K562 (cell line): ENCODE results near the gene KCNAB2. TPM values are rescaled to one million over a fixed set of nuclear protein-coding genes. Genes with fewer than 3 reads are reported as not detected.

Source experiments
- ATAC-seq: fragments of 200-7000 bp; cut with Tn5 transposase; 3 replicates; pipeline ENCODE4 v1.9.1; 2020; ENCODE audit warnings: moderate library complexity
- BruUV-seq: library from RNA; stranded (reverse); fragments of 400-500 nt; replicated peaks from 2 replicates; lab custom pipeline; 2021; lab: Mats Ljungman, UMichigan
- CTCF ChIA-PET: fragments of 300-600 bp; formaldehyde crosslinking; extraction: SDS; loops from one replicate; lab custom pipeline; 2021; ENCODE audit warnings: low intra/inter-chr PET ratio; lab: Yijun Ruan, JAX
- POLR2A ChIA-PET: fragments of 300-600, 350-650 bp; sonication (Branson Sonifier 250); formaldehyde crosslinking; extraction: SDS; loops from one replicate; lab custom pipeline; 2021; ENCODE audit warnings: antibody characterized with exemption, inconsistent platforms; lab: Yijun Ruan, JAX
- DNase-seq, 4 experiments: peaks; one replicate each; pipeline versions ENCODE4 v3.0.0 to v3.0.0-alpha.2; 2011 to 2018; ENCODE audit warnings: low spot score in 3 of 4, mixed read lengths in 3 of 4; ENCODE audit errors: extremely low read depth in 1 of 4
- FAIRE-seq: peaks from 2 replicates; lab custom pipeline; 2011; peaks lifted over from hg19 to GRCh38; lab: Jason Lieb, UNC
- H2AFZ ChIP-seq: 2 replicates; pipeline ENCODE4 v1.6.0; 2011; ENCODE audit warnings: low read depth, low read length, control low read depth, inconsistent platforms
- H3K27ac ChIP-seq: fragments of 200-600 bp; 3 replicates; pipeline ENCODE4 v1.8.0; 2011; ENCODE audit warnings: low read depth, mild to moderate bottlenecking, control low read depth, inconsistent platforms, low read length, moderate library complexity, mixed read lengths; ENCODE audit errors: extremely low read depth
- H3K27me3 ChIP-seq, 2 experiments: fragments of 300-600 bp in 1 of 2; 2 replicates in 1 of 2; 3 replicates in 1 of 2; pipeline versions ENCODE4 v1.6.0 to v1.8.0; 2011; ENCODE audit warnings: inconsistent platforms in 2 of 2, low read length in 2 of 2, mild to moderate bottlenecking in 1 of 2, mixed read lengths in 1 of 2, moderate library complexity in 1 of 2; ENCODE audit not compliant: control insufficient read depth in 2 of 2, insufficient read depth in 2 of 2
- H3K36me3 ChIP-seq: fragments of 300-600 bp; 3 replicates; pipeline ENCODE4 v1.8.0; 2011; ENCODE audit warnings: mild to moderate bottlenecking, low read length, inconsistent platforms; ENCODE audit not compliant: control insufficient read depth, insufficient read depth
- H3K4me1 ChIP-seq, 2 experiments: fragments of 200-600 bp in 1 of 2; replicated peaks in 1 of 2; 2 replicates in 1 of 2; 3 replicates in 1 of 2; pipeline versions ENCODE4 v1.5.1 to v1.8.0; 2011; ENCODE audit warnings: inconsistent platforms in 2 of 2, low read length in 2 of 2, mild to moderate bottlenecking in 1 of 2, mixed read lengths in 1 of 2, moderate library complexity in 1 of 2; ENCODE audit not compliant: control insufficient read depth in 2 of 2, insufficient read depth in 2 of 2
- H3K4me2 ChIP-seq: 2 replicates; pipeline ENCODE4 v1.6.1; 2011; ENCODE audit warnings: low read length, control low read depth, inconsistent platforms, mixed read lengths; ENCODE audit not compliant: insufficient read depth
- H3K4me3 ChIP-seq: fragments of 200-600 bp; sonication (generic), shearing (Covaris generic); 2 replicates; pipeline ENCODE4 v1.5.1; 2016; ENCODE audit warnings: control low read depth, inconsistent platforms
- H3K79me2 ChIP-seq: fragments of 200-600 bp; 3 replicates; pipeline ENCODE4 v1.8.0; 2011; ENCODE audit warnings: low read length, inconsistent platforms; ENCODE audit not compliant: control insufficient read depth, insufficient read depth
- H3K9ac ChIP-seq, 2 experiments: 2 replicates each; pipeline versions ENCODE4 v1.6.0 to v1.6.1; 2011; ENCODE audit warnings: low read depth in 2 of 2, low read length in 2 of 2, control low read depth in 1 of 2, inconsistent platforms in 1 of 2, mild to moderate bottlenecking in 1 of 2, mixed read lengths in 1 of 2; ENCODE audit not compliant: insufficient read depth in 1 of 2
- H3K9me1 ChIP-seq: one replicate; pipeline ENCODE4 v1.6.0; 2011; ENCODE audit warnings: inconsistent platforms, mild to moderate bottlenecking, low read length, moderate library complexity; ENCODE audit not compliant: control insufficient read depth, insufficient read depth
- H3K9me3 ChIP-seq: replicated peaks from 2 replicates; pipeline ENCODE4 v1.5.1; 2011; ENCODE audit warnings: low read depth, low read length, inconsistent platforms; ENCODE audit not compliant: control insufficient read depth, insufficient read depth
- H4K20me1 ChIP-seq: replicated peaks from 2 replicates; pipeline ENCODE4 v1.6.1; 2011; ENCODE audit warnings: low read length, inconsistent platforms, mixed read lengths; ENCODE audit not compliant: control insufficient read depth, insufficient read depth
- ARID1B ChIP-seq: fragments of 450-650 bp; IDR thresholded peaks from 2 replicates; pipeline ENCODE4 v1.6.1; 2016; ENCODE audit warnings: antibody characterized with exemption, mild to moderate bottlenecking, inconsistent platforms
- ARNT ChIP-seq, 2 experiments: fragments of 450-650 bp; IDR thresholded peaks; 2 replicates each; pipeline ENCODE4 v1.6.1; 2016; ENCODE audit warnings: mild to moderate bottlenecking in 1 of 2
- CREM ChIP-seq: IDR thresholded peaks from 2 replicates; pipeline ENCODE4 v1.6.1; 2014; ENCODE audit warnings: antibody characterized with exemption, low read depth
- EWSR1 ChIP-seq: fragments of 450-650 bp; IDR thresholded peaks from 2 replicates; pipeline ENCODE4 v1.6.1; 2018; ENCODE audit warnings: borderline replicate concordance, mild to moderate bottlenecking, low read depth, moderate library complexity; ENCODE audit not compliant: partially characterized antibody
- FOXA1 ChIP-seq: fragments of 450-650 bp; IDR thresholded peaks from 2 replicates; pipeline ENCODE4 v1.6.1; 2016; ENCODE audit warnings: mild to moderate bottlenecking, borderline replicate concordance
- JUND ChIP-seq, 2 experiments: IDR thresholded peaks; 2 replicates in 1 of 2; 3 replicates in 1 of 2; pipeline ENCODE4 v1.6.1; 2011; ENCODE audit warnings: borderline replicate concordance in 2 of 2, low read depth in 2 of 2, low read length in 2 of 2, improper control_type of control experiment in 1 of 2, missing biosample characterization in 1 of 2, missing genetic modification characterization in 1 of 2, missing genetic modification reagents in 1 of 2
- MAFF ChIP-seq: IDR thresholded peaks from 2 replicates; pipeline ENCODE4 v1.6.1; 2012; ENCODE audit warnings: low read length, improper control_type of control experiment
- NFIX ChIP-seq: fragments of 250-450 bp; sonication (Bioruptor Pico); IDR thresholded peaks from 2 replicates; pipeline ENCODE4 v1.4.0; 2020; ENCODE audit warnings: low read depth, mild to moderate bottlenecking, moderate library complexity
- RFX7 ChIP-seq: fragments of 250-450 bp; sonication (Bioruptor Pico); IDR thresholded peaks from 2 replicates; pipeline ENCODE4 v1.5.1; 2021; ENCODE audit warnings: mild to moderate bottlenecking
- SMAD4 ChIP-seq: fragments of 250-450 bp; sonication (Bioruptor Pico); conservative IDR thresholded peaks from 2 replicates; pipeline ENCODE4 v1.8.0; 2021; ENCODE audit warnings: inconsistent platforms, mild to moderate bottlenecking, moderate library complexity
- TCF3 ChIP-seq: sonication (generic); formaldehyde crosslinking; IDR thresholded peaks from 2 replicates; pipeline ENCODE4 v1.4.0; 2020; ENCODE audit warnings: mild to moderate bottlenecking, missing genetic modification reagents
- TOE1 ChIP-seq, 2 experiments: fragments of 450-650 bp in 1 of 2; sonication (generic) in 1 of 2; formaldehyde crosslinking in 1 of 2; IDR thresholded peaks; 2 replicates each; pipeline versions ENCODE4 v1.7.1 to v1.8.0; 2016 to 2022; ENCODE audit warnings: borderline replicate concordance in 2 of 2, mild to moderate bottlenecking in 2 of 2, antibody characterized with exemption in 1 of 2, inconsistent platforms in 1 of 2, low read depth in 1 of 2, missing genetic modification reagents in 1 of 2, moderate library complexity in 1 of 2
- ZEB2 ChIP-seq: fragments of 450-650 bp; IDR thresholded peaks from 2 replicates; pipeline ENCODE4 v1.6.1; 2016
- ZFPM2 ChIP-seq: fragments of 250-450 bp; sonication (Bioruptor Pico); IDR thresholded peaks from 2 replicates; pipeline ENCODE4 v1.5.1; 2022; ENCODE audit warnings: mild to moderate bottlenecking
- ZNF165 ChIP-seq: fragments of 250-450 bp; sonication (Bioruptor Pico); IDR thresholded peaks from 2 replicates; pipeline ENCODE4 v1.4.0; 2020; ENCODE audit warnings: borderline replicate concordance
- ZNF511 ChIP-seq: sonication (generic); formaldehyde crosslinking; IDR thresholded peaks from 2 replicates; pipeline ENCODE4 v1.8.0; 2022; ENCODE audit warnings: mild to moderate bottlenecking, missing genetic modification reagents
- WGBS: fragments of 100-300 bp; shearing (Covaris generic); methylation state at CpG from one replicate; pipeline ENCODE4 v1.1.6; 2016; ENCODE audit warnings: low coverage, mixed read lengths; ENCODE audit not compliant: insufficient coverage; ENCODE audit errors: missing lambda C conversion rate; 5-methylcytosine and 5-hydroxymethylcytosine counted together
- in situ Hi-C: fragments of 300-500 bp; cut with MboI; formaldehyde crosslinking; loops from 4 replicates; pipeline ENCODE4 v1.15.0; 2018; ENCODE audit warnings: inconsistent platforms, mixed read lengths
- intact Hi-C: fragments of 100-400 bp; cut with micrococcal nuclease; formaldehyde crosslinking; loops from 2 replicates; pipeline ENCODE4 v1.14.2; 2022
- polyA plus RNA-seq, 8 experiments: library from polyadenylated mRNA; depleted of rRNA in 4 of 8; stranded (reverse) in 5 of 8; unstranded in 3 of 8; fragments of >200 nt; fragmentation: Nextera tagmentation in 2 of 8; fragmentation: Illumina TruSeq in 1 of 8; extraction: Ambion mirVana in 2 of 8; extraction: Trizol in 1 of 8; gene quantifications; 2 replicates each; pipeline versions ENCODE4 v1.2.1 to v1.2.3, GENCODE V29; 2011 to 2014; ENCODE audit warnings: inconsistent platforms in 1 of 8, missing spikeins in 1 of 8
- total RNA-seq, 7 experiments: library from RNA; depleted of rRNA in 6 of 7; stranded (reverse); fragments of >200 nt in 6 of 7; fragmentation: Illumina TruSeq in 2 of 7; extraction: Trizol in 2 of 7; gene quantifications; 2 replicates each; pipeline versions ENCODE4 v1.2.1 to v1.2.3, GENCODE V29; 2011 to 2021; ENCODE audit warnings: low replicate concordance in 1 of 7
- TF ChIP-seq, protein P1 (sequence below): fragments of 450-650 bp; formaldehyde crosslinking; conservative IDR thresholded peaks from 2 replicates; pipeline ENCODE4 v1.4.0; 2022; ENCODE audit warnings: mild to moderate bottlenecking, missing genetic modification characterization

The KCNAB2 gene
- total and polyA plus RNA-seq, 9 of the 15 experiments (the other 6 are each of a cell fraction or from before 2014, with no cell fraction given): 1.8 to 15.8 (median 7.1) TPM

DNA sequence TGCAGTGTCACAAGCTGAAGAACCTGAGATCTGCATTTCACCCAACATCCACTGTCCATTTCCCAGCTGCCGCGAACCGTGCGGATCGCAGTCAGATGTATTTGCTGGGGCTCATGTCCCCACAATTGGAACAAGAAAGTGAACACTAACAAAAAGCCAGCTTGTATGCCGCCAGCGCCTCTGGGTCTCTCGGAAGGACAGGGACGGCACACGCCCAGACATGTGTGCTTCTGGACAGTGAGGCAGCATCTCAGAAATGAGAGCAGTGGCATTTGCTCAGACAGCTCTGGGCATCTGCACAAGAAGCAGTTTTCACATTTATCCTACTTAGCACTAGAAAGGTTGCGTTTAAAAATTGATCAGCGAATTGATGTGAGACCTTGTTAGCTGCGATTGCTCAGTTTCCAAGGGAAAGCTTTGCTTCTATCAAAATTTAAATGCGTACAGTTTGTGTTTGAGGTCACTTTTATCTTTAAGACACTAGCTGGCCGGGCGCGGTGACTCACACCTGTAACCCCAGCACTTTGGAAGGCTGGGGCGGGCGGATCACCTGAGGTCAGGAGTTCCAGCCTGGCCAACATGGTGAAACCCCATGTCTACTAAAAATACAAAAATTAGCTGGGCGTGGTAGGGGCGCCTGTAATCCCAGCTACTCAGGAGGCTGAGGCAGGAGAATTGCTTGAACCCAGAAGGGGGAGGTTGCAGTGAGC lies 28.7 kb downstream of the KCNAB2 start (continued):
- peak; percentile 16; the same call in 1 of the 2 replicates for TF ChIP-seq TCF3 (CRISPR knock-in tag)
- peak; percentile 58 for TF ChIP-seq ARID1B
- no peak for TF ChIP-seq TOE1 (IDR thresholded peaks at IDR 0.05; ENCODE audit: borderline replicate concordance)
- TF ChIP-seq TOE1 (CRISPR knock-in tag; IDR thresholded peaks at IDR 0.05; ENCODE audit: borderline replicate concordance, low read depth): no peak
- no peak for TF ChIP-seq ARNT (IDR thresholded peaks at IDR 0.05)
- no peak for TF ChIP-seq RFX7 (CRISPR knock-in tag)
- no peak for TF ChIP-seq EWSR1
- peak; percentile 52; the same call in 1 of the 2 replicates for TF ChIP-seq JUND (IDR thresholded peaks at IDR 0.05; ENCODE audit: borderline replicate concordance, low read depth, low read length)
- TF ChIP-seq JUND (tag; IDR thresholded peaks at IDR 0.05; ENCODE audit: borderline replicate concordance, low read depth, low read length): peak; percentile 31; the same call in 1 of the 3 replicates
- peak; percentile 68 for TF ChIP-seq ZEB2
- TF ChIP-seq NFIX (CRISPR knock-in tag): no peak
- no peak for TF ChIP-seq SMAD4

- Histone ChIP-seq H3K4me1 (peaks cover 2 to 33% of the 10 kb centered on the region in 2 experiments; a peak in 4 of 5 replicates), H3K4me3 (no peak overlapping the region), H3K9me1 (peaks cover 2% of the 10 kb centered on the region), H3K27ac (no peak overlapping the region), H3K9ac (no peak overlapping the region), H3K79me2 (no peaks in the 10 kb centered on the region), H3K9me3 (no peaks in the 10 kb centered on the region), H2AFZ (no peak overlapping the region), H3K4me2 (no peak overlapping the region), H3K27me3 (peaks cover 41 to 65% of the 10 kb centered on the region in 2 experiments), H3K36me3 (no peaks in the 10 kb centered on the region), H4K20me1 (peaks cover 23% of the 10 kb centered on the region)
- DNase-seq (peak; percentile 48 to 55 (median 52)), ATAC-seq (peak; percentile 74), FAIRE-seq (peak; percentile 84)
- 44% methylated on average over 3 of the region's 3 CpGs for WGBS
- ChIA-PET POLR2A (interaction anchor here (1.1 to 1.7 kb wide), 4 partner anchors 9 to 169 kb away, joined by 3 to 6 read pairs (median 4); no protein-coding TSS in a partner anchor), CTCF (no interaction called here)
- no TSS peak for BruUV-seq
- in situ Hi-C loops: no loop called here
- intact Hi-C loops: no loop called here
- peak; percentile 19; the same call in 1 of the 2 replicates for TF ChIP-seq CREM
- no peak for TF ChIP-seq ZFPM2
- no peak for TF ChIP-seq ZNF165 (CRISPR knock-in tag)
- no peak for TF ChIP-seq ZNF511
- TF ChIP-seq FOXA1: no peak
- TF ChIP-seq, protein P1, sequence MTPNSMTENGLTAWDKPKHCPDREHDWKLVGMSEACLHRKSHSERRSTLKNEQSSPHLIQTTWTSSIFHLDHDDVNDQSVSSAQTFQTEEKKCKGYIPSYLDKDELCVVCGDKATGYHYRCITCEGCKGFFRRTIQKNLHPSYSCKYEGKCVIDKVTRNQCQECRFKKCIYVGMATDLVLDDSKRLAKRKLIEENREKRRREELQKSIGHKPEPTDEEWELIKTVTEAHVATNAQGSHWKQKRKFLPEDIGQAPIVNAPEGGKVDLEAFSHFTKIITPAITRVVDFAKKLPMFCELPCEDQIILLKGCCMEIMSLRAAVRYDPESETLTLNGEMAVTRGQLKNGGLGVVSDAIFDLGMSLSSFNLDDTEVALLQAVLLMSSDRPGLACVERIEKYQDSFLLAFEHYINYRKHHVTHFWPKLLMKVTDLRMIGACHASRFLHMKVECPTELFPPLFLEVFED (CRISPR knock-in tag): no peak
- no peak for TF ChIP-seq MAFF
Observed at GRCh38 chr1:6075748-6076147, 30.1 kb downstream of the KCNAB2 start.
